OCI-M2 (cell line): ENCODE results near the gene OS9.
"Not testable (repeated sequence)": the region's sequence is repeated elsewhere in the genome, so short reads cannot be mapped to it uniquely, and the experiment has no call there.

Source experiments
- DNase-seq: peaks from one replicate; lab custom pipeline; 2025; ENCODE audit not compliant: unreplicated experiment; lab: John Stamatoyannopoulos, UW

The OS9 gene

GRCh38 chr12:57693659-57694458 is at the start of gene OS9:
TSS of gene OS9 (plus strand) at chr12:57694132. CDS start at chr12:57694162, 30 bp downstream.
- DNase-seq, result peak; percentile 90

GRCh38 chr12:57645990-57646658 is 47.8 kb upstream of the OS9 start:
- not testable (repeated sequence) for DNase-seq

- not testable (repeated sequence) for DNase-seq
Observed at GRCh38 chr12:57646659-57647049, 47.3 kb upstream of the OS9 start.

GRCh38 chr12:57654042-57654441 is 39.9 kb upstream of the OS9 start:
- DNase-seq, result no peak

GRCh38 chr12:57655541-57656240 is 38.2 kb upstream of the OS9 start:
- no peak for DNase-seq

GRCh38 chr12:57656408-57656807 is 37.5 kb upstream of the OS9 start:
- DNase-seq, result not testable (repeated sequence)

- DNase-seq, result no peak
Observed at GRCh38 chr12:57657744-57658143, 36.2 kb upstream of the OS9 start.

GRCh38 chr12:57658890-57659289 is 35.0 kb upstream of the OS9 start:
- DNase-seq, result no peak

- DNase-seq, result no peak
Observed at GRCh38 chr12:57661376-57661775, 32.6 kb upstream of the OS9 start.

- DNase-seq, result not testable (repeated sequence)
Observed at GRCh38 chr12:57665066-57665820, 28.7 kb upstream of the OS9 start.

GRCh38 chr12:57666897-57667296 is 27.0 kb upstream of the OS9 start:
- no peak for DNase-seq

GRCh38 chr12:57669691-57670090 is 24.2 kb upstream of the OS9 start:
- DNase-seq, result not testable (repeated sequence)

GRCh38 chr12:57671811-57672210 is 22.1 kb upstream of the OS9 start:
- DNase-seq, result not testable (repeated sequence)

GRCh38 chr12:57672801-57673200 is 21.1 kb upstream of the OS9 start:
- no peak for DNase-seq

- DNase-seq, result no peak
Observed at GRCh38 chr12:57674691-57675090, 19.2 kb upstream of the OS9 start.

GRCh38 chr12:57677947-57678346 is 16.0 kb upstream of the OS9 start:
- DNase-seq, result not testable (repeated sequence)

- DNase-seq, result no peak
Observed at GRCh38 chr12:57679697-57680096, 14.2 kb upstream of the OS9 start.

- no peak for DNase-seq
Observed at GRCh38 chr12:57687862-57688261, 6.1 kb upstream of the OS9 start.

GRCh38 chr12:57688931-57689330 is 5.0 kb upstream of the OS9 start:
- no peak for DNase-seq

GRCh38 chr12:57692500-57692899 is 1.4 kb upstream of the OS9 start:
- no peak for DNase-seq

GRCh38 chr12:57693317-57693658 is 644 bp upstream of the OS9 start:
- no peak for DNase-seq
